HuH-7.5 (cell line): ENCODE measurements around the gene TRERF1.

Experiments used
- DNase-seq: peaks from one replicate; pipeline ENCODE4 v3.0.0; 2011; ENCODE audit warnings: low spot score

TRERF1 gene

GRCh38 chr6:42301986-42302385 lies 149.7 kb downstream of the TRERF1 start:
- no peak for DNase-seq

- no peak for DNase-seq
These were observed 151.0 kb downstream of the TRERF1 start for GRCh38 chr6:42300701-42301100.

- DNase-seq, result no peak
These were observed 151.5 kb downstream of the TRERF1 start for GRCh38 chr6:42300185-42300584.

GRCh38 chr6:42297661-42298060 lies 154.1 kb downstream of the TRERF1 start:
- no peak for DNase-seq

GRCh38 chr6:42296614-42297013 lies 155.1 kb downstream of the TRERF1 start:
- DNase-seq, result no peak

- DNase-seq, result no peak
These were observed 156.0 kb downstream of the TRERF1 start for GRCh38 chr6:42295677-42296076.

- DNase-seq, result no peak
These were observed 156.5 kb downstream of the TRERF1 start for GRCh38 chr6:42295181-42295580.

GRCh38 chr6:42294759-42295158 lies 157.0 kb downstream of the TRERF1 start:
- DNase-seq, result no peak

GRCh38 chr6:42293386-42293977 lies 158.2 kb downstream of the TRERF1 start:
- no peak for DNase-seq

- DNase-seq, result no peak
These were observed 159.6 kb downstream of the TRERF1 start for GRCh38 chr6:42292004-42292740.

- DNase-seq, result no peak
These were observed 164.0 kb downstream of the TRERF1 start for GRCh38 chr6:42287756-42288155.

- DNase-seq, result no peak
These were observed 170.2 kb downstream of the TRERF1 start for GRCh38 chr6:42281570-42281969.

GRCh38 chr6:42280966-42281533 lies 170.7 kb downstream of the TRERF1 start:
- no peak for DNase-seq

GRCh38 chr6:42279966-42280629 lies 171.6 kb downstream of the TRERF1 start:
- DNase-seq, result no peak

GRCh38 chr6:42279144-42279781 lies 172.5 kb downstream of the TRERF1 start:
- DNase-seq, result no peak

- no peak for DNase-seq
These were observed 173.4 kb downstream of the TRERF1 start for GRCh38 chr6:42278131-42278853.

- no peak for DNase-seq
These were observed 175.5 kb downstream of the TRERF1 start for GRCh38 chr6:42276034-42276890.

GRCh38 chr6:42275376-42276033 lies 176.2 kb downstream of the TRERF1 start:
- no peak for DNase-seq

- DNase-seq, result no peak
These were observed 176.8 kb downstream of the TRERF1 start for GRCh38 chr6:42274898-42275297.
